HG03095 (cell line): ENCODE measurements around the gene ADRM1.
A peak's percentile ranks its signal among the peaks of the same experiment; 100 is the strongest.

ENCODE experiments used
- ATAC-seq: cut with Tn5 transposase; IDR thresholded peaks from one replicate; pipeline ENCODE4 v1.9.1; 2021; ENCODE audit warnings: moderate library complexity; ENCODE audit not compliant: unreplicated experiment

ADRM1 gene

GRCh38 chr20:62302341-62303061 is at the start of gene ADRM1:
Gene ADRM1, plus strand, starts transcription at chr20:62302997. Its CDS starts 572 bp downstream, at chr20:62303569.
- peak; percentile 78 for ATAC-seq

- no peak for ATAC-seq
Observed at GRCh38 chr20:62253398-62253797, 49.4 kb upstream of the ADRM1 start.

- no peak for ATAC-seq
Observed at GRCh38 chr20:62254021-62254724, 48.6 kb upstream of the ADRM1 start.

- ATAC-seq = no peak
Observed at GRCh38 chr20:62255976-62256375, 46.8 kb upstream of the ADRM1 start.

- no peak for ATAC-seq
Observed at GRCh38 chr20:62258499-62259293, 44.1 kb upstream of the ADRM1 start.

GRCh38 chr20:62259294-62259565 is 43.6 kb upstream of the ADRM1 start:
- no peak for ATAC-seq

- ATAC-seq = no peak
Observed at GRCh38 chr20:62262064-62262463, 40.7 kb upstream of the ADRM1 start.

- ATAC-seq = no peak
Observed at GRCh38 chr20:62263396-62263795, 39.4 kb upstream of the ADRM1 start.

- ATAC-seq = no peak
Observed at GRCh38 chr20:62265365-62265764, 37.4 kb upstream of the ADRM1 start.

- ATAC-seq = no peak
Observed at GRCh38 chr20:62266340-62266739, 36.5 kb upstream of the ADRM1 start.

- ATAC-seq = no peak
Observed at GRCh38 chr20:62266851-62267250, 35.9 kb upstream of the ADRM1 start.

- no peak for ATAC-seq
Observed at GRCh38 chr20:62267543-62267942, 35.3 kb upstream of the ADRM1 start.

GRCh38 chr20:62268228-62268900 is 34.4 kb upstream of the ADRM1 start:
- ATAC-seq = no peak

- no peak for ATAC-seq
Observed at GRCh38 chr20:62269378-62269777, 33.4 kb upstream of the ADRM1 start.

- no peak for ATAC-seq
Observed at GRCh38 chr20:62269871-62270270, 32.9 kb upstream of the ADRM1 start.

GRCh38 chr20:62272200-62272599 is 30.6 kb upstream of the ADRM1 start:
- ATAC-seq = no peak

GRCh38 chr20:62273416-62273815 is 29.4 kb upstream of the ADRM1 start:
- ATAC-seq = no peak

GRCh38 chr20:62274332-62274950 is 28.4 kb upstream of the ADRM1 start:
- no peak for ATAC-seq

GRCh38 chr20:62275219-62275618 is 27.6 kb upstream of the ADRM1 start:
- ATAC-seq = no peak

- ATAC-seq = no peak
Observed at GRCh38 chr20:62276439-62276838, 26.4 kb upstream of the ADRM1 start.

GRCh38 chr20:62277253-62277652 is 25.5 kb upstream of the ADRM1 start:
- ATAC-seq = no peak
